Osteocyte (in vitro differentiated cells): ENCODE results near the gene PRSS3. TPM values are rescaled to one million over a fixed set of nuclear protein-coding genes. Genes with fewer than 3 reads are reported as not detected.
A peak's percentile ranks its signal among the peaks of the same experiment; 100 is the strongest.
"Not testable (repeated sequence)": the region's sequence is repeated elsewhere in the genome, so short reads cannot be mapped to it uniquely, and the experiment has no call there.

Source experiments
- DNase-seq: peaks from one replicate; pipeline ENCODE4 v3.0.0; 2021; ENCODE audit warnings: mixed read lengths; ENCODE audit not compliant: unreplicated experiment; ENCODE audit errors: extremely low spot score
- H3K27ac Mint-ChIP-seq: one replicate; pipeline ENCODE4 v1.8.0; 2021; ENCODE audit warnings: mild to moderate bottlenecking, mixed read lengths; ENCODE audit not compliant: unreplicated experiment
- H3K27me3 Mint-ChIP-seq: one replicate; pipeline ENCODE4 v1.8.0; 2021; ENCODE audit warnings: mixed read lengths; ENCODE audit not compliant: unreplicated experiment
- H3K36me3 Mint-ChIP-seq: one replicate; pipeline ENCODE4 v1.8.0; 2021; ENCODE audit warnings: mixed read lengths; ENCODE audit not compliant: unreplicated experiment
- H3K4me1 Mint-ChIP-seq: one replicate; pipeline ENCODE4 v1.8.0; 2021; ENCODE audit warnings: mixed read lengths; ENCODE audit not compliant: unreplicated experiment
- H3K4me3 Mint-ChIP-seq: one replicate; pipeline ENCODE4 v1.8.0; 2021; ENCODE audit warnings: mild to moderate bottlenecking, moderate library complexity, mixed read lengths; ENCODE audit not compliant: unreplicated experiment
- H3K9me3 Mint-ChIP-seq: one replicate; pipeline ENCODE4 v1.8.0; 2021; ENCODE audit warnings: mixed read lengths; ENCODE audit not compliant: unreplicated experiment
- total RNA-seq: library from RNA; stranded (reverse); gene quantifications from 2 replicates; pipeline ENCODE4 v1.2.1, GENCODE V29; 2021
- TF ChIP-seq, protein P1 (sequence below): fragments of 200-600 bp; sonication (generic); IDR thresholded peaks from 2 replicates; pipeline ENCODE4 v1.5.0; 2021; ENCODE audit warnings: antibody characterized with exemption, mild to moderate bottlenecking, moderate library complexity

Gene PRSS3
- total RNA-seq, 1 donor from 2014 or later, result not detected

DNA sequence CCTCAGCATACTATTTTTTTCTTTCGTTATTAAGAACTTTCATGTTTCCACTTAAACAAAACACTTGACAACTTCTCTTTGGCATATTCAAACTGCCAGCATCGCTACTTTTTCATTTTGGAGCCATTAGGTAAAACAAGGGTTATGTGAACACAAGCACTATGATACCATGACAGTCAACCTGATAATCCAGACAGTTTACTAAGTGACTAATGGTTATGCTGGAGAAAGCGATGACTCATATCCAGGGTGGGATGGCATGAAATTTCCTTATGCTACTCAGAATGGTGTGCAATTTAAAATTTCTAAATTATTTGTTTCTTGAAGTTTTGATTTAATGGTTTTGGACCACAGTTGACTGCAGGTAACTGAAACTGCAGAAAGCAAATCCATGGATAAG lies 29.9 kb upstream of the PRSS3 start:
- H3K4me1 Mint-ChIP-seq, result peaks cover 5% of the 10 kb centered on the region

DNA sequence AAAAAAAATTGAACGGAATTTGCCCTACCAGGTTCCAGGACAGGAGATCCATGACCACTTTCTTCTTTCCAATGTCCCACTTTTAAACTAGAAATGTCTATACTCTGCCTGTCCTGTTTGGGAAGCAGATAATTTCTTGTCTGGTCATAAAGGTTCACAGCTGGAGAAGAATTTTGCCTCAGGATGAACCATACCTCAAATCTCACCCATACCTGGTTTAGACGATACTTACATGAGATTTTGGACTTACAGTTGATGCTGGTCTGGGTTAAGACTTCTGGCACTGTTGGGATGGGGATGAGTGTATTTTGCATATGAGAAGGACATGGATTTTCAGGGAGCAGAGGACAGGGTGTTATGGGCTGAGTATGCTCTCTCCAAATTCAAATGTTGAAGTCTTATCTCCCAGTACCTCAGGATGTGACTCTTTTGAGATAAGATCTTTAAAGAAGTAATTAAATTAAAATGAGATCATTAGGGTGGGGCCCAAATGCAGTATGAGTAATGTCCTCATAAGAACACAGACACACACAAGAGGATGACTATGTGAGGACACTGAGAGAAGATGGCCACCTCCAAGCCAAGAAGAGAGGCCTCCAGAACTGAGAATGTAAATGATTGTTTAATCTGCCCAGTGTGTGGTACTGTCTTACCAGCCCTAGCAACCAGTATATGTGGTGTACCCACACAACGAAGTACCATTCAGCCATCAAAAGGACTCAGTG lies 25.0 kb upstream of the PRSS3 start:
- H3K4me3 Mint-ChIP-seq, H3K4me1 Mint-ChIP-seq, DNase-seq, H3K9me3 Mint-ChIP-seq, H3K27ac Mint-ChIP-seq, H3K27me3 Mint-ChIP-seq, H3K36me3 Mint-ChIP-seq: not testable (repeated sequence)

More for the DNA sequence above, 29.9 kb upstream of the PRSS3 start:
- no peaks in the 10 kb centered on the region for H3K9me3 Mint-ChIP-seq
- H3K36me3 Mint-ChIP-seq, result no peaks in the 10 kb centered on the region
- H3K27me3 Mint-ChIP-seq, result no peaks in the 10 kb centered on the region
- TF ChIP-seq, protein P1, sequence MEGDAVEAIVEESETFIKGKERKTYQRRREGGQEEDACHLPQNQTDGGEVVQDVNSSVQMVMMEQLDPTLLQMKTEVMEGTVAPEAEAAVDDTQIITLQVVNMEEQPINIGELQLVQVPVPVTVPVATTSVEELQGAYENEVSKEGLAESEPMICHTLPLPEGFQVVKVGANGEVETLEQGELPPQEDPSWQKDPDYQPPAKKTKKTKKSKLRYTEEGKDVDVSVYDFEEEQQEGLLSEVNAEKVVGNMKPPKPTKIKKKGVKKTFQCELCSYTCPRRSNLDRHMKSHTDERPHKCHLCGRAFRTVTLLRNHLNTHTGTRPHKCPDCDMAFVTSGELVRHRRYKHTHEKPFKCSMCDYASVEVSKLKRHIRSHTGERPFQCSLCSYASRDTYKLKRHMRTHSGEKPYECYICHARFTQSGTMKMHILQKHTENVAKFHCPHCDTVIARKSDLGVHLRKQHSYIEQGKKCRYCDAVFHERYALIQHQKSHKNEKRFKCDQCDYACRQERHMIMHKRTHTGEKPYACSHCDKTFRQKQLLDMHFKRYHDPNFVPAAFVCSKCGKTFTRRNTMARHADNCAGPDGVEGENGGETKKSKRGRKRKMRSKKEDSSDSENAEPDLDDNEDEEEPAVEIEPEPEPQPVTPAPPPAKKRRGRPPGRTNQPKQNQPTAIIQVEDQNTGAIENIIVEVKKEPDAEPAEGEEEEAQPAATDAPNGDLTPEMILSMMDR, result no peak
- H3K4me3 Mint-ChIP-seq, result no peak overlapping the region
- no peak overlapping the region for H3K27ac Mint-ChIP-seq
- no peak for DNase-seq

DNA sequence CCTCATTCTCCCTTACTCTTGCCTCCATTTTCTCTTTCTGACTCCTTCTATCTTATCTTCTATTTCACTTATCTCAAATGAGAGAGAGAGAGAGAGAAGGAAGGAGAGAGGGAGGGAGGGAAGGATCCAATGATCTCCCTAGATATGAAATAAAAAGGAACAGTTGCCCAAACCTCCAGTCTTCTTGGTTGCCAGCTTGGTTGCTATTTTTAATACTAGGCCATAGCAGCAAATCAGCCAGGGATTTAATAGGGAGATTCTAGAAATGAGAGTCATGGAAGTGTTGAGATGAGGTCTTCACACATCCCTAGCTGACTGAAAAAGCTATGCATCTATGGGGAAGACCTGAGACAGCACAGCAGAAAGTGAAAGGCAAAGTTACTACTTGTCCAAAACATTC lies 22.2 kb upstream of the PRSS3 start:
- H3K27ac Mint-ChIP-seq, H3K27me3 Mint-ChIP-seq, DNase-seq, H3K4me3 Mint-ChIP-seq, H3K9me3 Mint-ChIP-seq, H3K4me1 Mint-ChIP-seq, H3K36me3 Mint-ChIP-seq: not testable (repeated sequence)

DNA sequence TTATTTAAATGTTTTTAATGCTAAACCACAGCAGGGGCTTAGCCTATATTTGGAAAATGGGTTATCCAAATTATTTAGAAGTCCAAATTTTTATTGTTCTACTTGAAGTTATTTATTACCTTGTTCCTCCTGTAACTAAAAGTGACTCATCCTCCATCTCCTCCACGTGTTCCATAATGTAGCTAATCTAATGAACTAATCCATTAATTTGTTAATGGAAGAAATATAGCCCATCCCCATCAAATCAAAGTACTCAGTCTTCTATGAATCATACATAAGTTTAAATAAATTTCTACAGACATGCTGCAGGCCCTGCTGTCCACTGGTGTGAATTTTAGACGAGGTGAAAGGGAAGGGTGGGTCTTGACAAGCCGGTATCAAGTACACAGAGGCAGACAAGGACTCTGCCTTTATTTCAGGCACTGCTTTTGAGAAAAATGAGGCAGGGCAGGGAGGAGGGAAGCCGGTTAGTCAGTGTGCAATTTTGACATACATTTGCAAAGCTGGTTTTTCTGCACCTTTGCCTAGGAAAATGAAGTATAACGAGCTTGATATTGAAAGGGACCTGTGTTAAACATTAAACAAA lies 21.2 kb upstream of the PRSS3 start:
- H3K27ac Mint-ChIP-seq, H3K36me3 Mint-ChIP-seq, H3K9me3 Mint-ChIP-seq, DNase-seq, H3K4me3 Mint-ChIP-seq, H3K27me3 Mint-ChIP-seq, H3K4me1 Mint-ChIP-seq: not testable (repeated sequence)

DNA sequence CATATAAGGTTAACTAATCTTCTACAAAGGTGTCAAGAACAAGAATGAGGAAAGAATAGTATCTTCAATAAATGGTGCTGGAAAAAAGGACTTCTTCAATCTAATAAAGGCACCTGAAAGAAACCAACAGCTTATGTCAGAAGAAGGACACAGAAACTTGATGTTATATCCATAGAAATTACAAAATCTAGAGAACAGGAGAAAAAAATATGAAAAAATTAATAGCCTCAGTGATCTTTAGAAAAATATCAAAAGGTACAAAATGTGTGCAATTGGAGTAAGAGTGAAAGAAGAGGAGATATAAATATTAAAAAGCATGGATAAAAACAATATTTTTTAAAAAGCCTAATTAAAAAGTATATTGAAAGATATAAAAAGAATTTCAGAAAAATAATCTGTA lies 18.8 kb upstream of the PRSS3 start:
- DNase-seq, result no peak
- Mint-ChIP-seq H3K9me3 (peaks cover 15% of the 10 kb centered on the region), H3K4me3 (no peak overlapping the region), H3K27me3 (no peaks in the 10 kb centered on the region), H3K27ac (no peak overlapping the region), H3K36me3 (peaks cover 2% of the 10 kb centered on the region), H3K4me1 (peaks cover 23% of the 10 kb centered on the region)
- TF ChIP-seq, protein P1, result no peak

DNA sequence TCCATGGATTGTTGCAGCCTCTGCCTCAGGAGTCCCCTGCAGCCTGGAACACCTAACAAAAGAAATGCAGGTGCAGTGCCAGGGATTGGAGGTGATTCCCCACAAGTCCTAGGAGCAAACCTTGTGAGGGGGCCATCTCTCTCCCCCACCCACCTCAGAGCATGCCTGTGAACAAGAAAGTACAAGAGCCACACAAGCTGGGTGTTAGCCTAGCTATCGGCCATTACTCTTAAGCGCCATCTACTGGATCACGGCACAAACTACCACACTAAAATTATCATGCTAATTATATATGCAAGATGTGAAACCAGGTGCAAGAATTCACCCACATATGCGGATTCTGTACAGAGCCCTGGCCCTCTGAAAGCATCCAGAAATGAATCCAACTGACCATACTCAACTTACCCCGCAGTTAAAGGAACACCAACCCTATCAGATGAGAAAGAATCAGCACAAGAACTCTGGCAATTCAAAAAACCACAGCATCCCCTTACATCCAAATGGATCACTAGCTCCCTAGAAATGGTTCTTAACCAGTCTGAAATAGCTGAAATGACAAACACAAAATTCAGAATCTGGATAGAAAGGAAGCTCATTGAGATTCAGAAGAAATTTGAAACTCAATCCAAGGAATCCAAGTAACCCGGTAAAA lies 16.5 kb upstream of the PRSS3 start:
- no peaks in the 10 kb centered on the region for H3K27me3 Mint-ChIP-seq
- H3K4me3 Mint-ChIP-seq, result no peak overlapping the region
- H3K4me1 Mint-ChIP-seq, result peaks cover 34% of the 10 kb centered on the region
- no peak overlapping the region for H3K27ac Mint-ChIP-seq
- H3K9me3 Mint-ChIP-seq, result peaks cover 15% of the 10 kb centered on the region
- TF ChIP-seq, protein P1, result peak; percentile 80
- DNase-seq, result no peak
- H3K36me3 Mint-ChIP-seq, result peaks cover 2% of the 10 kb centered on the region
